HG03469 (cell line): ENCODE results near the gene RAP1GDS1.
"Not testable (repeated sequence)": the region's sequence is repeated elsewhere in the genome, so short reads cannot be mapped to it uniquely, and the experiment has no call there.

ENCODE experiments used
- ATAC-seq: cut with Tn5 transposase; IDR thresholded peaks from one replicate; pipeline ENCODE4 v1.9.1; 2021; ENCODE audit warnings: mild to moderate bottlenecking, moderate library complexity, moderate number of reproducible peaks; ENCODE audit not compliant: unreplicated experiment

RAP1GDS1 gene

GRCh38 chr4:98287328-98287727, 26.1 kb downstream of the RAP1GDS1 start:
- no peak for ATAC-seq

GRCh38 chr4:98288671-98289070, 27.5 kb downstream of the RAP1GDS1 start:
- ATAC-seq = not testable (repeated sequence)

DNA sequence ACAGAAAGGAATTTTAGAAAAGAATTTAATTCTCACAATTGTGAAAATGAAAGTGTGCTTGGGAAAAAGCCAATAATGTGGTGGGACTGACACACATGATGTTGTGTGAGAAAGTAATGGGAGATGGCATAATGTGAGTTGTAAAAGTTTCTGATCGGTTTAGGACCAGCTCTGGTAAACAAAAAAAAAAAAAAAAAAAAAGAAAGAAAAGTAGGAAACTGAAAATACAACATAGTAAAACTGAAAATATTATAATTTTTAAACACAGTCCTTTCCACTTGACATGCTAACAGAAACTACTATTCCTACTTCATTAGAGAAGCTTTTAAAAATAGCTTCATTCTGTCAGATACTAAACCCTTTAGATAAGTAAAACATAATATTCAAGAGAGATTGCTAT, 28.2 kb downstream of the RAP1GDS1 start:
- ATAC-seq = peak; percentile 46

DNA sequence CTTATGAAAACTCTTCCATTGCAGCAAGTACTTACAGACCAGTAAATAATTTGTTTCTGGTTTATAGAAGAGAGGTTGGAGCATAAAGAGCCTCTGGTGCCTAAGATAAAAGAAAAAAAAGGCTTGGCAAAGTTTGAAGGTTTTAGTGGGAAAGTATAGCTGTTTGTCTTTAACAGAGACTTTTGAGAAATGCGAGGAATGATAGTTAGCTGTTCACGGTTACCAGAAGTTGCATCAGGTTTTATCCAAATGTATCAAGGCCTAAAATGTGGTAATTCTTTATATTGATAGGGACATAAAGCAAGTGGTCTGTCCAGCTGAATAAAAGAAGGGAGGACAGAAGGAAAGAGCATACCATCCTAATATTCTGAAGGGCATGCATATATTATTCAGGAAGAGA, 29.3 kb downstream of the RAP1GDS1 start:
- no peak for ATAC-seq

GRCh38 chr4:98293104-98293887, 32.1 kb downstream of the RAP1GDS1 start:
- no peak for ATAC-seq

GRCh38 chr4:98298022-98298421, 36.8 kb downstream of the RAP1GDS1 start:
- ATAC-seq = no peak

- ATAC-seq = no peak
Observed at GRCh38 chr4:98300706-98301105, 39.5 kb downstream of the RAP1GDS1 start.

GRCh38 chr4:98305576-98305975, 44.4 kb downstream of the RAP1GDS1 start:
- no peak for ATAC-seq

- no peak for ATAC-seq
Observed at GRCh38 chr4:98310867-98311266, 49.7 kb downstream of the RAP1GDS1 start.

- no peak for ATAC-seq
Observed at GRCh38 chr4:98311656-98312055, 50.5 kb downstream of the RAP1GDS1 start.

DNA sequence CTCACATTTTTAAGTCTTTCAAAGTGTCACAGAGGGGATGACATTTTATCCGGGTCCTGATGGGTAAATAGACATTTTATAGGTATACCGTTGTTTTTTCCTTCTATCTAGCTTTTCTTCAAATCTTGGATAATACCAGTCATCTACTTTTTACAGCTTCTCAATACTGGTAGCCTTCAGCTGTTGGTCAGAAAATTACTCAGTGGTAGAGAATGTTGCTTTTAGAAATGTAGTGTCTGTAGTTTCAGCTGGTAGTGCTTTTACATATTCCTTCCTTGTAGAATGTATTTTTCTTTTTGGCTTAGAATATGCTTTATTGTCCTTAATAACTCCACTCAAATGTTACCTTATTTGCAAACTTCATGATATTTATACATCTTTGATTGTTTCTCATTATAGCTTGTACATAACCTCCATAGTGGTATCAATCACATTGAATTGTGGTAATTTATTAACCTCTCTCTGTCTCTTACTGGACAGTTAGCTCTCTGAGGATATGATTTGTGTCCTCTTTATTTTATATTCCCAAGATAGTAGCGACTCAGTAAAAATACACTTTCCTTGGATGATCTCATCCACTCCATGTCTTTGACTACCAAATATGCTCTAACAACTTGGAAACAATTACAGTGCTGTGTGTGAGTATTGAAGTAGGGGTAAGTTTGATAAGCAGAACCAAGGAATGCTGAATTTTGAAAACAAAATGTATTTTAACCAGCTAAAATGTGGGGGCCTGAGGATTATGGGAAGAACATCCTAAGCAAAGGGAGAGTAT, 53.8 kb downstream of the RAP1GDS1 start:
- no peak for ATAC-seq

DNA sequence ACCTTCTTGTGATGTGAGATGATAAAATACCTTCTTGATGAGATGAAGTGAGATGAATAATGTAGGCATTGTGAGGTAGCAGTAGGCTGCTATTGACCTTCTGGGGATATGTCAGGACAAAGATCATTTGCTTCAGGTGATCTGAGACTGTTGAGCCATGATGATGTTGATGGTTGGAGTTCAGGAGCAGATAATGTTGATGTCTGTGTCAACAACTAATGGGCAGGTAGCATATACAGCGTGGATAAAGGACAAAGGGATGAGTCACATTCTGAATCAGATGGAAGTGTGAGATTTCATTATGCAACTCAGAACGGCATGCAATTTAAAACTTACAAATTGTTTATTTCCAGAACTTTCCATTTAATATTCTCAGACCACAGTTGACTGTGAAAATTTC, 57.3 kb downstream of the RAP1GDS1 start:
- ATAC-seq = no peak

DNA sequence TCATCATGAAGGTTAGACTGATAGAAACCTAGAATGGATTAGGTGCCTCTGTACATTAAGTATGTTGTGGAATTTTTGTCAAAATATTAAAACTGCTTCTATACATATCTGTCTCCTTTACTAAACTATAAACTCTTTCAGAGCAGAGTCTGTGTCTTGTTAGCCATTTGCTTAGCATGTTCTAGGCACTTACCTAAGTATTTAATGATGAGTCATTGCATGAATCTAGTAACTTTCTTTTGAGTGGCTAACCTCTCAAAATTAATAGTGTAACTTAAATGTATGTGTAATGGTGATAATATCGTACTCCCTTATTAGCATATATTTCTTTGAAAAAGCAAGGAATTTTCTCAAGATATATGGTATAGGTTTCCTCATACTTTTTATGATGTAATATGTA, 57.8 kb downstream of the RAP1GDS1 start:
- ATAC-seq = no peak

- ATAC-seq = no peak
Observed at GRCh38 chr4:98326168-98326567, 65.0 kb downstream of the RAP1GDS1 start.

- no peak for ATAC-seq
Observed at GRCh38 chr4:98327694-98328093, 66.5 kb downstream of the RAP1GDS1 start.

- not testable (repeated sequence) for ATAC-seq
Observed at GRCh38 chr4:98329879-98330640, 68.9 kb downstream of the RAP1GDS1 start.

GRCh38 chr4:98332017-98332416, 70.8 kb downstream of the RAP1GDS1 start:
- ATAC-seq = no peak

DNA sequence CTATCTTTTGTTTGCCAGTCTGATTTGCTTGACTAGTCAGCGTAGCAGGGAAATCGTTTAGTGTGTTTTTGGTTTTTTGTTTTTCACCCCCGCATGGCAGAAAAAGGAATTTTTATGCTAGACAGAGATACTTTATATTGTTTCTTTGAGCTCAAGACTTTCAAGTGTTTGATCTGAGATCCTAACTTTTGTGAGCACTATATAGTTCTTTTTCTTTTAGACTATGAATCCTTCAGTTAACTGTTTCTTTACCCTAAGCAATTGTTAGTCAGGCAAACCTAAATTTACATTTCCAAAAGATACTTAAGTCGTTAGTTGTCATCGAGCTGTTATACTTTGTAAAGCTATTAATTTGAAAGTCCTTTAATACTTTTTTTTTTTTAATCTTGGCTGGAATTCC, 73.3 kb downstream of the RAP1GDS1 start:
- no peak for ATAC-seq

- no peak for ATAC-seq
Observed at GRCh38 chr4:98338761-98339438, 77.7 kb downstream of the RAP1GDS1 start.

DNA sequence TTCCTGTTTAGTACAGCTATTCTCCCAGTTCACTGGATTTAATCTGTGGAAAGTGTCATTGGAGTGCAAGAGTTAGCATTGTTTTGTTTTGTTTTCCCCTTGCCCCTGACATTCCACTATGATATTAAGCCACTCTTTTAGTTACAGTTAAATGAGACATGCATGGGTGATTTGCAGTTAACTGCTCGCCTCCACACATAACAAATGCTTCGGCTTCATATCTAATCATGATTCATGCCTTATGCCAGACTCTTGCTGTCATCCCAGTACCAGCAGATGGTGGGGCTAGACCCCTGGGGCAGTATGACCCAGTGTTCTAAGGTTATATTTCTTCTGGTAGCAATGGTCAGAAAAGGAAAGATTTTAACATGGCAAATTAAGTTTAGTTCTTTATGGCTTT, 80.1 kb downstream of the RAP1GDS1 start:
- ATAC-seq = no peak

GRCh38 chr4:98343626-98344025, 82.4 kb downstream of the RAP1GDS1 start:
- ATAC-seq = no peak
